ENCODE measurements around the gene KLHL2. TPM values are rescaled to one million over a fixed set of nuclear protein-coding genes. Genes with fewer than 3 reads are reported as not detected.

Gene KLHL2
- polyA plus RNA-seq, 3 donors: 6.9 to 22.6 (median 11.1) TPM

- WGBS (ENCODE audit: insufficient coverage): 100% methylated on average over 1 of the region's 2 CpGs
- Histone ChIP-seq H2AFZ (ENCODE audit: insufficient read depth, low read depth, low read length, poor library complexity, severe bottlenecking) (no peak overlapping the region), H3K4me2 (replicated peaks; ENCODE audit: extremely low read depth, low read length, poor library complexity, severe bottlenecking) (no peak overlapping the region), H4K20me1 (ENCODE audit: insufficient read depth, low read length) (no peaks in the 10 kb centered on the region), H3K9me3 (replicated peaks in 1 of 2; ENCODE audit: control insufficient read depth in 1 of 2, insufficient read depth in 1 of 2, low read length in 2 of 2) (no peaks in the 10 kb centered on the region), H3K27me3 (ENCODE audit: control insufficient read depth in 2 of 2, insufficient read depth in 2 of 2, low read length in 2 of 2) (no peaks in the 10 kb centered on the region), H3K4me3 (replicated peaks in 1 of 3; ENCODE audit: low read depth in 2 of 3, low read length in 3 of 3) (no peak overlapping the region), H3K27ac (ENCODE audit: low read depth in 1 of 2, low read length in 2 of 2) (no peak overlapping the region), H3K79me2 (ENCODE audit: insufficient read depth, low read length) (no peaks in the 10 kb centered on the region), H3K9ac (ENCODE audit: insufficient read depth, low read length, poor library complexity, severe bottlenecking) (no peak overlapping the region), H3K4me1 (ENCODE audit: control insufficient read depth in 1 of 2, insufficient read depth in 2 of 2, low read length in 2 of 2) (peaks cover 32 to 46% of the 10 kb centered on the region in 2 donors), H3K36me3 (replicated peaks in 1 of 2; ENCODE audit: control insufficient read depth in 1 of 2, insufficient read depth in 2 of 2, low read length in 2 of 2) (no peaks in the 10 kb centered on the region)
- Mint-ChIP-seq H3K36me3 (no peaks in the 10 kb centered on the region), H3K27ac (no peak overlapping the region), H3K27me3 (ENCODE audit: low read depth in 3 of 3) (peaks cover 0 to 1% (median 0%) of the 10 kb centered on the region in 3 donors), H3K9me3 (no peaks in the 10 kb centered on the region), H3K4me3 (no peak overlapping the region), H3K4me1 (peaks cover 47% of the 10 kb centered on the region)
- no peak for DNase-seq
- intact Hi-C loops (cut with micrococcal nuclease): no loop called here
- TF ChIP-seq CTCF (IDR thresholded peaks at IDR 0.05): no peak
These were observed 154.4 kb downstream of the KLHL2 start for GRCh38 chr4:165361810-165362209.

DNA sequence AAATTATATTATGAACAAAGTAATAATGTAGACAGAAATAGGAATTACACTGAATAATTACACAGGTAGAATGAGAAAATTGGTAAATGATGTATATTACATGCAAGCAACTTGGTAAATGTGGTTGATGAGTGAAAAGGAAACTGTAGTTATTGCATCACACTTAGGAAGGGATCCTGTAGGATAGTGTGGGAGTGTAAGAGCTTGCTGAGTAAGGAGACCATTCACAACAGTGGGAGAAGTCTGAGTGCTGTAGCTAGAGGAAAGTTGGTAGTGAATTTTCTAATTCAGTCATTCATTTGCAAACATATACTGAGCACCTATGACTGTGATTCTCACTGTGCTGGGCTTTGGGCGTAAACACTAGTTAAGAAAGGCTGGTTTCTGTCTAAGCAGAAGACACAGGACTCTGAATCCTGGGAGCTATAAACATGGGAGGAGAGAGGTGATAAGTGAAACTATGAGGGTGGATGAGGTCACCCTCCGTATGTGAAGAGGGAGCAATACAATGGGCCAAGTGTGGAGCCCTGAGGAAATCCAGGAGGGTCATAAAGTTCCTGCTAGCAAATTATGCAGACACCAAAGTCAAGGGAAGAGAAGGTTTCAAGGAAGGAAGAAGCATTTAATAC, 157.2 kb downstream of the KLHL2 start:
- H3K4me3 ChIP-seq (replicated peaks in 1 of 3; ENCODE audit: low read depth in 2 of 3, low read length in 3 of 3): no peak overlapping the region
- H3K9me3 Mint-ChIP-seq: peaks cover 0 to 2% (median 0%) of the 10 kb centered on the region in 7 donors
- peaks cover 8 to 19% of the 10 kb centered on the region in 2 donors for H3K4me1 ChIP-seq (ENCODE audit: control insufficient read depth in 1 of 2, insufficient read depth in 2 of 2, low read length in 2 of 2)
- H3K9ac ChIP-seq (ENCODE audit: insufficient read depth, low read length, poor library complexity, severe bottlenecking): no peak overlapping the region
- H2AFZ ChIP-seq (ENCODE audit: insufficient read depth, low read depth, low read length, poor library complexity, severe bottlenecking): no peak overlapping the region
- H4K20me1 ChIP-seq (ENCODE audit: insufficient read depth, low read length): no peaks in the 10 kb centered on the region
- no peaks in the 10 kb centered on the region for H3K79me2 ChIP-seq (ENCODE audit: insufficient read depth, low read length)
- 83% methylated on average over 2 of the region's 2 CpGs for WGBS (ENCODE audit: insufficient coverage)
- no peak overlapping the region for H3K27ac Mint-ChIP-seq
- no peak overlapping the region for H3K27ac ChIP-seq (ENCODE audit: low read depth in 1 of 2, low read length in 2 of 2)
- H3K4me2 ChIP-seq (replicated peaks; ENCODE audit: extremely low read depth, low read length, poor library complexity, severe bottlenecking): no peak overlapping the region
- H3K4me1 Mint-ChIP-seq: peaks cover 25% of the 10 kb centered on the region
- intact Hi-C loops (cut with micrococcal nuclease): no loop called here
- H3K27me3 Mint-ChIP-seq (ENCODE audit: low read depth in 3 of 3): no peaks in the 10 kb centered on the region
- no peaks in the 10 kb centered on the region for H3K27me3 ChIP-seq (ENCODE audit: control insufficient read depth in 2 of 2, insufficient read depth in 2 of 2, low read length in 2 of 2)
- H3K4me3 Mint-ChIP-seq: no peak overlapping the region
- no peaks in the 10 kb centered on the region for H3K9me3 ChIP-seq (replicated peaks in 1 of 2; ENCODE audit: control insufficient read depth in 1 of 2, insufficient read depth in 1 of 2, low read length in 2 of 2)
- no peaks in the 10 kb centered on the region for H3K36me3 Mint-ChIP-seq
- H3K36me3 ChIP-seq (replicated peaks in 1 of 2; ENCODE audit: control insufficient read depth in 1 of 2, insufficient read depth in 2 of 2, low read length in 2 of 2): no peaks in the 10 kb centered on the region
- no peak for TF ChIP-seq CTCF (IDR thresholded peaks at IDR 0.05)
- DNase-seq: no peak
